IMR-90 (cell line): ENCODE data around the gene GNG2. TPM values are rescaled to one million over a fixed set of nuclear protein-coding genes. Genes with fewer than 3 reads are reported as not detected.

ENCODE experiments used
- ATAC-seq: fragments of 200-7000 bp; cut with Tn5 transposase; 2 replicates; pipeline ENCODE4 v1.9.1; 2020; ENCODE audit warnings: low read depth, mild to moderate bottlenecking, moderate library complexity
- BruUV-seq: library from RNA; stranded (reverse); fragments of 400-500 nt; replicated peaks from 2 replicates; lab custom pipeline; 2021; lab: Mats Ljungman, UMichigan
- CTCF ChIA-PET: fragments of 300-600 bp; formaldehyde crosslinking; extraction: SDS; loops from one replicate; lab custom pipeline; 2021; ENCODE audit warnings: antibody characterized with exemption; lab: Yijun Ruan, JAX
- POLR2A ChIA-PET: fragments of 300-600 bp; sonication (Branson Sonifier 250); formaldehyde crosslinking; loops from one replicate; lab custom pipeline; 2022; ENCODE audit warnings: antibody characterized with exemption; ENCODE audit not compliant: unreplicated experiment; lab: Charles Lee
- DNase-seq: peaks from one replicate; pipeline ENCODE4 v3.0.0; 2013
- H2AFZ ChIP-seq: replicated peaks from 2 replicates; pipeline ENCODE3; 2013; ENCODE audit warnings: low read length, mild to moderate bottlenecking; ENCODE audit not compliant: poor library complexity
- H2AK5ac ChIP-seq: 2 replicates; pipeline ENCODE4 v1.6.1; 2013; ENCODE audit warnings: low read depth, low read length, inconsistent platforms
- H2AK9ac ChIP-seq: replicated peaks from 2 replicates; pipeline ENCODE3; 2013; ENCODE audit warnings: mild to moderate bottlenecking, low read depth, low read length, moderate library complexity; ENCODE audit not compliant: poor library complexity
- H2BK120ac ChIP-seq: 2 replicates; pipeline ENCODE4 v1.6.1; 2013; ENCODE audit warnings: low read depth, low read length, inconsistent platforms
- H2BK15ac ChIP-seq: 3 replicates; pipeline ENCODE4 v1.6.1; 2013; ENCODE audit warnings: low read depth, low read length, inconsistent platforms
- H2BK20ac ChIP-seq: 2 replicates; pipeline ENCODE4 v1.6.1; 2013; ENCODE audit warnings: low read depth, mild to moderate bottlenecking, inconsistent platforms, low read length, moderate library complexity
- H2BK5ac ChIP-seq: 2 replicates; pipeline ENCODE4 v1.6.1; 2013; ENCODE audit warnings: mild to moderate bottlenecking, low read depth, low read length, inconsistent platforms; ENCODE audit not compliant: poor library complexity, severe bottlenecking
- H3K14ac ChIP-seq: replicated peaks from 2 replicates; pipeline ENCODE4 v1.6.1; 2013; ENCODE audit warnings: low read depth, low read length, inconsistent platforms
- H3K18ac ChIP-seq: 2 replicates; pipeline ENCODE4 v1.6.1; 2013; ENCODE audit warnings: low read depth, low read length, control low read depth
- H3K23ac ChIP-seq: 2 replicates; pipeline ENCODE4 v1.6.1; 2013; ENCODE audit warnings: low read depth, low read length, inconsistent platforms
- H3K27ac ChIP-seq: 2 replicates; pipeline ENCODE4 v1.5.1; 2013; ENCODE audit warnings: mild to moderate bottlenecking, control low read depth, low read length; ENCODE audit not compliant: insufficient read depth
- H3K27me3 ChIP-seq: 2 replicates; pipeline ENCODE4 v1.6.1; 2013; ENCODE audit warnings: low read length; ENCODE audit not compliant: control insufficient read depth, insufficient read depth
- H3K36me3 ChIP-seq: 2 replicates; pipeline ENCODE4 v1.6.1; 2013; ENCODE audit warnings: low read length, mixed read lengths; ENCODE audit not compliant: control insufficient read depth, insufficient read depth
- H3K4ac ChIP-seq: 2 replicates; pipeline ENCODE4 v1.6.1; 2013; ENCODE audit warnings: low read depth, low read length, inconsistent platforms
- H3K4me1 ChIP-seq: 2 replicates; pipeline ENCODE4 v1.6.1; 2013; ENCODE audit warnings: low read length, mixed read lengths; ENCODE audit not compliant: control insufficient read depth, insufficient read depth
- H3K4me2 ChIP-seq: 2 replicates; pipeline ENCODE4 v1.6.1; 2013; ENCODE audit warnings: low read depth, mild to moderate bottlenecking, control low read depth, low read length, moderate library complexity
- H3K4me3 ChIP-seq: 2 replicates; pipeline ENCODE4 v1.5.1; 2013; ENCODE audit warnings: low read depth, mild to moderate bottlenecking, control low read depth, low read length, moderate library complexity; ENCODE audit not compliant: insufficient read depth
- H3K56ac ChIP-seq: 2 replicates; pipeline ENCODE4 v1.6.1; 2013; ENCODE audit warnings: low read length, inconsistent platforms; ENCODE audit not compliant: insufficient read depth; ENCODE audit errors: extremely low read depth
- H3K79me1 ChIP-seq, 2 experiments: 2 replicates each; pipeline ENCODE4 v1.6.1; 2013; ENCODE audit warnings: low read length in 2 of 2, inconsistent platforms in 1 of 2, low read depth in 1 of 2
- H3K9ac ChIP-seq: 2 replicates; pipeline ENCODE4 v1.6.1; 2013; ENCODE audit warnings: low read depth, low read length, control low read depth
- H3K9me1 ChIP-seq: 2 replicates; pipeline ENCODE4 v1.6.1; 2013; ENCODE audit warnings: low read length, inconsistent platforms; ENCODE audit not compliant: insufficient read depth
- H3K9me3 ChIP-seq: 2 replicates; pipeline ENCODE4 v1.6.1; 2013; ENCODE audit warnings: low read length; ENCODE audit not compliant: control insufficient read depth, insufficient read depth
- H4K20me1 ChIP-seq: 2 replicates; pipeline ENCODE4 v1.6.1; 2013; ENCODE audit warnings: low read length, inconsistent platforms; ENCODE audit not compliant: insufficient read depth
- H4K5ac ChIP-seq: 2 replicates; pipeline ENCODE4 v1.6.1; 2013; ENCODE audit warnings: mild to moderate bottlenecking, low read depth, low read length, control low read depth
- H4K8ac ChIP-seq, 2 experiments: 2 replicates each; pipeline ENCODE4 v1.6.1; 2013; ENCODE audit warnings: low read depth in 2 of 2, low read length in 2 of 2, control low read depth in 1 of 2, inconsistent platforms in 1 of 2
- H4K91ac ChIP-seq: 2 replicates; pipeline ENCODE4 v1.6.1; 2013; ENCODE audit warnings: low read depth, low read length, inconsistent platforms; ENCODE audit not compliant: insufficient read depth
- RAD21 ChIP-seq: IDR thresholded peaks from 2 replicates; pipeline ENCODE4 v1.6.1; 2012; ENCODE audit warnings: low read length, improper control_type of control experiment
- WGBS, 2 experiments: methylation state at CpG; one replicate each; pipeline versions ENCODE4 v1.1.5 to v1.1.7; 2013; ENCODE audit warnings: missing lambda C conversion rate in 2 of 2; ENCODE audit not compliant: insufficient read length in 1 of 2; ENCODE audit errors: extremely low coverage in 2 of 2; 5-methylcytosine and 5-hydroxymethylcytosine counted together
- dilution Hi-C: fragments of 300-500 bp; cut with HindIII; formaldehyde crosslinking; loops from one replicate; pipeline ENCODE4 v1.14.3; 2018; ENCODE audit warnings: low sequenced_read_pairs; ENCODE audit not compliant: unreplicated experiment
- in situ Hi-C: fragments of 300-500 bp; cut with MboI; formaldehyde crosslinking; loops from 3 replicates; pipeline ENCODE4 v1.14.3; 2019; ENCODE audit warnings: low sequenced_read_pairs, inconsistent platforms, mixed read lengths
- intact Hi-C: fragments of 100-400 bp; cut with micrococcal nuclease; formaldehyde crosslinking; loops from 2 replicates; pipeline ENCODE4 v1.10.0; 2022
- polyA plus RNA-seq, 3 experiments: library from polyadenylated mRNA; depleted of rRNA; stranded (reverse); fragments of >200 nt; gene quantifications; 2 replicates each; pipeline ENCODE4 v1.2.3, GENCODE V29; 2012; ENCODE audit warnings: low replicate concordance in 1 of 3
- total RNA-seq: library from RNA; depleted of rRNA; stranded (reverse); fragments of >200 nt; gene quantifications from 2 replicates; pipeline ENCODE4 v1.2.3, GENCODE V29; 2012

GNG2 gene
- total and polyA plus RNA-seq, 2 of the 4 experiments (the other 2 are of a cell fraction): 13.1 to 14.6 TPM

DNA sequence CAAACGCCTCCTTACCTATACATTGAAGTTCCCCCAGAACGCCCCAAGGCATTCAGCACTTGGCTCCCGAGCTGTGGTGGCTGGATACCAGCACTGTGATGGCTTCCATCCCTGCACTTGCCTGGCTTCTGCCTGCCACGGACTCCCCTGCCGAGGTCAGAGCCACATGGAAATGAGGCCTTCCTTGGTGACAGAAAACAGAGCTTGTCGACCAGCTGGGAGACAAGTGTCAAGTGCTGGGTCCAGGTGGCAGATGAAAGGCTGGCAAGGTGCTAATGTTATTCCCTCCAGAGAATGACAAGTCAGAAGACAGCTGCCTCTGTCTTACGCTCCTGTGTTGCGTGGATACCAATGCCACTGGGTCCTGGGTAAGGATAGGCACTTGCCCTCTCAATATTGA is 26.2 kb upstream of the GNG2 start:
- DNase-seq: no peak
- TF ChIP-seq RAD21: no peak
- Histone ChIP-seq H4K5ac (no peak overlapping the region), H3K79me1 (no peaks in the 10 kb centered on the region), H3K14ac (no peak overlapping the region), H2AK5ac (peak overlapping the region; percentile 12; the same call in 1 of the 2 replicates), H4K20me1 (no peaks in the 10 kb centered on the region), H3K36me3 (no peaks in the 10 kb centered on the region), H3K4ac (no peak overlapping the region), H4K91ac (no peak overlapping the region), H3K4me3 (no peak overlapping the region), H2AK9ac (no peak overlapping the region), H4K8ac (no peak overlapping the region), H3K27me3 (no peaks in the 10 kb centered on the region), H2BK15ac (no peak overlapping the region), H2BK120ac (no peak overlapping the region), H3K56ac (no peak overlapping the region), H3K4me1 (no peaks in the 10 kb centered on the region), H3K9ac (no peak overlapping the region), H3K4me2 (no peak overlapping the region), H3K9me1 (no peaks in the 10 kb centered on the region; the same call in 1 of the 2 replicates), H2BK5ac (no peak overlapping the region), H2AFZ (no peak overlapping the region), H3K23ac (no peak overlapping the region), H2BK20ac (no peak overlapping the region), H3K27ac (no peak overlapping the region), H3K18ac (no peak overlapping the region), H3K9me3 (peaks cover 2% of the 10 kb centered on the region; the same call in 1 of the 2 replicates)
- ATAC-seq: no peak
- no TSS peak for BruUV-seq
- intact Hi-C loops (no loop called here), in situ Hi-C loops (no loop called here), dilution Hi-C loops (no loop called here)
- ChIA-PET POLR2A (no interaction called here), CTCF (no interaction called here)
- WGBS, 2 experiments: 40% methylated on average over 1 of the region's 8 CpGs; no CpG with 5 or more reads in 1 of the 2 experiments
